ENCODE data around the gene SMPD3. TPM values are rescaled to one million over a fixed set of nuclear protein-coding genes. Genes with fewer than 3 reads are reported as not detected.

The SMPD3 gene
- total RNA-seq, 4 donors from 2014 or later, result 0.22 to 0.38 TPM; not detected in 2

DNA sequence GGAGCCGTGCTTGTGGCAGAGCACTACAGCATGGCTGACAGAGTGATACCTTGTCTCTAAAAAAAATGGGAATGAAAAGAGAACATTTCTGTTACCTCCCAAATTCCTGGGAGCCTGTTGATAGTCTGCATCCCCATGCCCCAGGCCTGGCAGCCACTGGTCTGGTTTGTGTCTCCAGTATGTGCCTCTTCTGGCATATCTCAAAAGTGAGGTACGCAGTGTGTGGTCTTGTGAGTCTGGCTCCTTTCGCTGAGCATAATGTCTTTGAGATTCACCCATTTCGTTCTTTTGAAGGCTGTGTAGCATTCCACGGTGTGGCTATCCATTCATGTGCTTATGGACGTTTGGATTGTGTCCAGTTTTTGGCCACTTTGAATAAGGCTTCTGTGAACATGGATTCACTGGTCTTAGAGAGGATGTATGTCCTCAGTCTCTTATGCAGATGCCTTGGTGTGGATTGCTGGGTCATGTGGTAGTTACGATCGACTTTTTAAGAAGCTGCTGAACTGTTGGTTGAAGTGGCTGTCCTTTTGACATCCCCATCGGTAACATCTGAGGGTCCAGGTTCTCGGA is 98.4 kb downstream of the SMPD3 start:
- TF ChIP-seq, protein P1, sequence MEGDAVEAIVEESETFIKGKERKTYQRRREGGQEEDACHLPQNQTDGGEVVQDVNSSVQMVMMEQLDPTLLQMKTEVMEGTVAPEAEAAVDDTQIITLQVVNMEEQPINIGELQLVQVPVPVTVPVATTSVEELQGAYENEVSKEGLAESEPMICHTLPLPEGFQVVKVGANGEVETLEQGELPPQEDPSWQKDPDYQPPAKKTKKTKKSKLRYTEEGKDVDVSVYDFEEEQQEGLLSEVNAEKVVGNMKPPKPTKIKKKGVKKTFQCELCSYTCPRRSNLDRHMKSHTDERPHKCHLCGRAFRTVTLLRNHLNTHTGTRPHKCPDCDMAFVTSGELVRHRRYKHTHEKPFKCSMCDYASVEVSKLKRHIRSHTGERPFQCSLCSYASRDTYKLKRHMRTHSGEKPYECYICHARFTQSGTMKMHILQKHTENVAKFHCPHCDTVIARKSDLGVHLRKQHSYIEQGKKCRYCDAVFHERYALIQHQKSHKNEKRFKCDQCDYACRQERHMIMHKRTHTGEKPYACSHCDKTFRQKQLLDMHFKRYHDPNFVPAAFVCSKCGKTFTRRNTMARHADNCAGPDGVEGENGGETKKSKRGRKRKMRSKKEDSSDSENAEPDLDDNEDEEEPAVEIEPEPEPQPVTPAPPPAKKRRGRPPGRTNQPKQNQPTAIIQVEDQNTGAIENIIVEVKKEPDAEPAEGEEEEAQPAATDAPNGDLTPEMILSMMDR (IDR thresholded peaks at IDR 0.05; ENCODE audit: low read depth), result no peak

DNA sequence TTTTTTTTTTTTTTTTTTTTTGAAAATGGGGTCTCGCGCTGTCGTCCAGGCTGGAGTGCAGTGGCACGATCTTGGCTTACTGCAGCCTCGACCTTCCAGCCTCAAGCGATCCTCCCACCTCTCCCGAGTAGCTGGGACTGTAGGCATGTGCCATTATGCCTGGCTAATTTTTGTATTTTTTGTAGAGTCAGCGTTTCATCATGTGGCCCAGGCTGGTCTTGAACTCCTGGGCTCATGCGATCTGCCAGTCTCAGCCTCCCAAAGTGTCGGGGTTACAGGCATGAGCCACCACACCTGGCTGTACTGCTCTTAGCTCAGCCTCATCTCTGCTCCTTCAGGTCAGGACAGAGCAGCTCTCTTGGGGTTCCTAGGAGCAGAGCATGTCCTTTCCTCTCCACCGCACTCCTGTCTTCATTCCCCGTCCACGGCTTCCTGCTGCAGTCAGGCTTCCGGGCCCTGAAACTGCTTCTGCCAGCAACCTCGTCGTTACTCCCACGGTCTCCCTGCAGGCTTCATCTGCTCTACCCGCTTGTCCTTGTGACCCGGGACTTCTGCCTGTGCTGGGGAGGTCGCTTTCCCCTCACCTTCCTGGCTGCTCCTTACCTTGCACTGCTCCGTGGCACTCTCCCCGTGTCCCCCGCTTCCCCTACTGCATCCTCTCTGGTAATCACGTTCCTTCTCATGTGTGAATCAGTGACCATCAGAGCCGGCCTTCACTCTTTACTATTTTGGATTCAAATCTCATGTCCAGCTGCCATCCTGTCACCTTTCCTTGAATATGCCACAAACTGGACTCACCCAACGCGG is 99.5 kb downstream of the SMPD3 start:
- TF ChIP-seq, protein P1 (IDR thresholded peaks at IDR 0.05; ENCODE audit: low read depth), result no peak

DNA sequence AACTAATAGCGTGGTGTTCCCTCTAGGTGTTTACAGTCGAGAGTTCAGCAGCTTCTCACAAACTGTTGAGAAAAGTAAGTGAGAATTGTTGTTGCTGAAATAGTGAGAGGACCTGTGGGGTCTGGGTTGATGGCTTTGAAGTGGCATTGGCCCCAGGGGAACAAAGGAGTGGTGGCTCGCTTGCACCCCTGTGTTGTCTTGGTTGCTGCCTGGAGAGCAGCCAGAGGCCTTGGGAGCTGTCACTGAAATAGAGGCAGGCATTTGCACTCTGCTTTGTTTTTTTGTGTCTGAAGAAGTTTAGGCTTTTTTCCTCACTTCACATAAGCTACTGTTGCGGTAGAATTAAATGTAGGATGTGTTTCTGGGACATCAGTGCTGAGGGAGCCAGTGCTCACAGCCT is 100.7 kb downstream of the SMPD3 start:
- TF ChIP-seq, protein P1 (IDR thresholded peaks at IDR 0.05; ENCODE audit: low read depth), result no peak

DNA sequence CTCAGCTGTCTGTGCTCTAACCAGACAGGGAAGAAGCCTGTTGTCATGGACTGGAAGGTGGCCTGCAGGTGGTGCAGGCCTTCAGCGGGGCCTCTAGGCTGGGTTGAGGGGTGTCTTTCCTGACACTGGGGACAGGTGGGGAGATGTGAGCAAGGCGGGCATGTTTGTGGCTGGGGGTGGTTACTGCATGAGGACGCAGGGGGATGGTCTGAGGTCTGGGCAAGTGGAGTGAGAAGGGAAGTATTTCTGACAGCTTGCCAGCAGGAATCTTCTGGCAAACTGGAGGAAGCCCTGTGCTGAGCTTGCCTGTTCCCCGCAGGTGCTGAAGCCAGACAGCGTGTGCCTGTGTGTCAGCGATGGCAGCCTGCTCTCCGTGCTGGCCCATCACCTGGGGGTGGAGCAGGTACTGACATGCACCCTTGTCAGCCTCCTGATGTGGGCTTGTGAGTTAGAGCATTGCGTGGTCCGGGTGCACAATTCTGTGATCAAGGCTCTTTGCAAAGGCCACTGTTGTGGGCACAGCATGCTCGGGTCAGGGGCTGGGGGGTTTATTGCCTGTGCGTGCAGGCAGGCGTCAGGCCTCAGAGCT is 101.3 kb downstream of the SMPD3 start:
- TF ChIP-seq, protein P1 (IDR thresholded peaks at IDR 0.05; ENCODE audit: low read depth), result no peak

DNA sequence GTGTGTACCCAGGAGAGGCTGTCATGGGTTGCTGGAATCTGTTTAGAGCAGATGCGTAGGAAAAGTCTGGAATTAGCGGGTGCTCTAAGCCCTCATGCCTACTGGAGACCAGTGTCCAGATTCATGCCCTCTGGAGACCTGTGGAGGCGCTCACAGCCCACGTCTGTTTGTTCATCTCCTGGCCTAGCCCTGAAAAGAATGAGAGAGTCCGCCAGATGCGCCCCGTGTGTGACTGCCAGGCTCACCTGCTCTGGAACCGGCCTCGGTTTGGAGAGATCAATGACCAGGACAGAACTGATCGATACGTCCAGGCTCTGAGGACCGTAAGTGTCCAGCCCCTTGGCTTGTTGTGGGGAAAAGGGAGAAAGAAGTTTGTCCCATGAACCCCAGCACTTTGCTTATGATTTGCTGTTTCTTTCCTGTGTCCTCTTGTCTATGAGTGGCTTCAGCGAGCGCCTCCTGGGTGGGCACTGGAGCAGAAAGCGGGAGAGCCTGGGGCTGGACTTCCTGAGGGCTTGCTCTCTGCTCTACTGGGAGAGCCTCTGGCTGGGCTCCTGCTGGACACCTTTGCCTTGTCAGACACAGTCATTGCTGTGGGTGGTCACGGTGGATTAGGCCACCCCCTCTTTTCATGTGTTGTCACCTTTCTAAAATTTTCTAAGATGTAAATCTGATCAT is 102.2 kb downstream of the SMPD3 start:
- TF ChIP-seq, protein P1 (IDR thresholded peaks at IDR 0.05; ENCODE audit: low read depth), result no peak

DNA sequence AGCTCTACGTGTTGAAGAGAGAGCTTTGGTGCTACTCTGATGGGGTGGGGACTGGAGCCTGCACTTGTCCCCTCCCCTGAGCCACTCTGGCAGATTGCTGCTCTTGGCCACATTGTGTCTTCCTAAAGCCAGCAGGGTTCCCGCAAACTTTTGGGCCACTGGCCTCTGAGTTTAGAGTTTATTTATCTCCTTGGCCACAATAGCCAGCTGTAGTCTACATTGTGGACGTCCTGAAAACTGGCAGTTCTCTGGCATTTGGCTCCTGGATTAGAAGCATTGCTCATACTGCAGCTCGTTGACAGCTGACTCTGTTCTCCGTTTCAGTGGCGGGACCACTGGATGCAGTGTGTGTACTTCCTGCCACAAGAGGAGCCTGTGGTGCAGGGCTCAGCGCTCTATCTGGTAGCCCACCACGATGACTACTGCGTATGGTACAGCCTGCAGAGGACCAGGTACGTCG is 102.9 kb downstream of the SMPD3 start:
- TF ChIP-seq, protein P1 (IDR thresholded peaks at IDR 0.05; ENCODE audit: low read depth), result no peak

DNA sequence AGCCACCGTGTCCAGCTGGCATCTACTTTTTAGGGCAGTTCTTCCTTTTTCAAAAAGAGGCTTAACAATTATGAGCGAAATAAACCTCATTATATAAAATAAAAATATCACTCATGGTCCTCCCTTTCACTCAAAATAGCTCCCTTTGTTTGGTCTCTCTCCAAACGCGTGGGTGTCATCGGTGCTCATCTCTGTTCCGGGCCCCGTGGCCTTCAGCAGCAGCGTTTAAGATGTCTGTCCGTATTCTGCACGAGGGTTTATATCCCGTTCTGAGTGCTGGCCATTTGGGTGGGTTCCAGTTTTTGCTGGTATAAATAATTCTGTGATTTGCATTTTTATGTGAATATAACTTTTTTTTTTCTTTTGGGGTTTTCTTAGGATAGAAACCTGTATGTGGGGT is 104.1 kb downstream of the SMPD3 start:
- TF ChIP-seq, protein P1 (IDR thresholded peaks at IDR 0.05; ENCODE audit: low read depth), result no peak
